HG03095 (cell line): ENCODE data around the gene TREML1.

ENCODE experiments used
- ATAC-seq: cut with Tn5 transposase; IDR thresholded peaks from one replicate; pipeline ENCODE4 v1.9.1; 2021; ENCODE audit warnings: moderate library complexity; ENCODE audit not compliant: unreplicated experiment

The TREML1 gene

GRCh38 chr6:41179163-41179562, 25.0 kb upstream of the TREML1 start:
- ATAC-seq: no peak

GRCh38 chr6:41177695-41178094, 23.5 kb upstream of the TREML1 start:
- no peak for ATAC-seq

- no peak for ATAC-seq
These were observed 23.1 kb upstream of the TREML1 start for GRCh38 chr6:41177287-41177686.

GRCh38 chr6:41176189-41176588, 22.0 kb upstream of the TREML1 start:
- no peak for ATAC-seq

GRCh38 chr6:41175084-41175483, 20.9 kb upstream of the TREML1 start:
- no peak for ATAC-seq

GRCh38 chr6:41174610-41175009, 20.5 kb upstream of the TREML1 start:
- ATAC-seq: no peak

GRCh38 chr6:41171908-41172307, 17.8 kb upstream of the TREML1 start:
- no peak for ATAC-seq

- ATAC-seq: no peak
These were observed 16.5 kb upstream of the TREML1 start for GRCh38 chr6:41170547-41171160.

GRCh38 chr6:41167173-41167963, 13.2 kb upstream of the TREML1 start:
- no peak for ATAC-seq

- no peak for ATAC-seq
These were observed 10.5 kb upstream of the TREML1 start for GRCh38 chr6:41164551-41165120.

GRCh38 chr6:41163419-41163717, 9.2 kb upstream of the TREML1 start:
- no peak for ATAC-seq

- ATAC-seq: no peak
These were observed 8.7 kb upstream of the TREML1 start, which contains the start of gene TREM2 for GRCh38 chr6:41162687-41163418. TSS of gene TREM2 (minus strand) at chr6:41163116. CDS start at chr6:41163082, 34 bp downstream.

- ATAC-seq: no peak
These were observed 7.9 kb upstream of the TREML1 start for GRCh38 chr6:41161851-41162552.

GRCh38 chr6:41161380-41161779, 7.2 kb upstream of the TREML1 start:
- no peak for ATAC-seq

- ATAC-seq: no peak
These were observed 6.8 kb upstream of the TREML1 start for GRCh38 chr6:41160933-41161332.

GRCh38 chr6:41159415-41160082, 5.4 kb upstream of the TREML1 start:
- no peak for ATAC-seq

- no peak for ATAC-seq
These were observed 3.2 kb upstream of the TREML1 start for GRCh38 chr6:41157323-41157722.

- no peak for ATAC-seq
These were observed 2.6 kb upstream of the TREML1 start for GRCh38 chr6:41156771-41157170.

GRCh38 chr6:41156001-41156400, 1.9 kb upstream of the TREML1 start:
- ATAC-seq: no peak

- ATAC-seq: no peak
These were observed 1.1 kb upstream of the TREML1 start for GRCh38 chr6:41155132-41155805.
